ENCODE data around the gene PLXNA2. TPM values are rescaled to one million over a fixed set of nuclear protein-coding genes. Genes with fewer than 3 reads are reported as not detected.

PLXNA2 gene
- total and polyA plus RNA-seq, 3 donors from 2014 or later = 4.1 to 5.5 (median 4.7) TPM

DNA sequence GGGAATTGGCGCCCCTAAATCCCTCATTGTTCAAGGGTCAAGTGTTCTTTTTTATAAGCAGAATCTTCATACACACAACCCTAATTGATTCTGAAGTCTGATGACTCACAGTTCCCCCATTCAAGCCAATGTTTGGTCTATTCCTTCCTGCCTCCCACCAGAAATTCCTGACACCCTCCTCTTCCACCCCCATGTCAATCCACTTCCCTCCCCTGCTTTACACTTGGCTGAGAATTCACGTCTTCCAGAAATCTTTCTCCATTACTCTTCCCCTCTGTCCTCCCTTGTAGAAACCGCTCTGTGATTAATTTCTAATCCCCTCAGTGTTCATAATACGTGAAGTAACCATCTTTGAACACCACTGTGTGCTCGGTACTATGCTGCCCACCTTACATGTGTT is 257.0 kb downstream of the PLXNA2 start:
- intact Hi-C loops (cut with DNase I; ENCODE audit: low total_unique reads) = no loop called here
- Histone ChIP-seq H3K27ac (no peak overlapping the region), H3K9me3 (no peaks in the 10 kb centered on the region), H3K27me3 (no peaks in the 10 kb centered on the region), H3K4me1 (no peaks in the 10 kb centered on the region), H3K4me3 (no peak overlapping the region), H3K36me3 (ENCODE audit: low read depth, missing control alignments) (no peaks in the 10 kb centered on the region)
- no peak for DNase-seq
- 86 to 90% methylated on average over 5 of the region's 5 CpGs for WGBS, 2 donors
- no peak for TF ChIP-seq POLR2A (IDR thresholded peaks at IDR 0.05)
- TF ChIP-seq, protein P1, sequence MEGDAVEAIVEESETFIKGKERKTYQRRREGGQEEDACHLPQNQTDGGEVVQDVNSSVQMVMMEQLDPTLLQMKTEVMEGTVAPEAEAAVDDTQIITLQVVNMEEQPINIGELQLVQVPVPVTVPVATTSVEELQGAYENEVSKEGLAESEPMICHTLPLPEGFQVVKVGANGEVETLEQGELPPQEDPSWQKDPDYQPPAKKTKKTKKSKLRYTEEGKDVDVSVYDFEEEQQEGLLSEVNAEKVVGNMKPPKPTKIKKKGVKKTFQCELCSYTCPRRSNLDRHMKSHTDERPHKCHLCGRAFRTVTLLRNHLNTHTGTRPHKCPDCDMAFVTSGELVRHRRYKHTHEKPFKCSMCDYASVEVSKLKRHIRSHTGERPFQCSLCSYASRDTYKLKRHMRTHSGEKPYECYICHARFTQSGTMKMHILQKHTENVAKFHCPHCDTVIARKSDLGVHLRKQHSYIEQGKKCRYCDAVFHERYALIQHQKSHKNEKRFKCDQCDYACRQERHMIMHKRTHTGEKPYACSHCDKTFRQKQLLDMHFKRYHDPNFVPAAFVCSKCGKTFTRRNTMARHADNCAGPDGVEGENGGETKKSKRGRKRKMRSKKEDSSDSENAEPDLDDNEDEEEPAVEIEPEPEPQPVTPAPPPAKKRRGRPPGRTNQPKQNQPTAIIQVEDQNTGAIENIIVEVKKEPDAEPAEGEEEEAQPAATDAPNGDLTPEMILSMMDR (IDR thresholded peaks at IDR 0.05) = no peak

DNA sequence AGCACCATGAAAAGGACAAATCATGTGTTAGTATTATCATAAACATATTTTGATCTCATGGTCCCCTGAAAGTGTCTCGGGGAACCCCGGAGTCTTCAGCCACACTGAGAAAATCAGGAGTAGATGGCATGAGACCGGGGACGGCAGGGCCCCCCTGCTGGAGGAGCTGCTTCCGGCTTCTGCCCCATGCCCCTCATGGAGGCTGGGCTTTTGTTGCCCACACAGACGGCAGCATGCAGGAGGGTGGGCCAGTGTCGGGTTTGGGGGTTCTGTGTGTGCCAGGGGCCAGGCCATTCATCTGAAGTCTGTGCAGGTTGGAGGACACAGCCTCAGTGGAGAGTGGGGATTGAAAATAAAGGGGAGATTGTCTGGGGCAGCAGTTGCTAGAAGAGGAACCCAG is 258.2 kb downstream of the PLXNA2 start:
- 86 to 98% methylated on average over 7 of the region's 7 CpGs for WGBS, 2 donors
- Histone ChIP-seq H3K27ac (no peak overlapping the region), H3K27me3 (no peaks in the 10 kb centered on the region), H3K4me1 (no peaks in the 10 kb centered on the region), H3K4me3 (no peak overlapping the region), H3K9me3 (no peaks in the 10 kb centered on the region), H3K36me3 (ENCODE audit: low read depth, missing control alignments) (no peaks in the 10 kb centered on the region)
- DNase-seq = no peak
- intact Hi-C loops (cut with DNase I; ENCODE audit: low total_unique reads) = no loop called here
- TF ChIP-seq POLR2A (IDR thresholded peaks at IDR 0.05) = no peak
- TF ChIP-seq, protein P1 (IDR thresholded peaks at IDR 0.05) = no peak

GRCh38 chr1:207984831-207985572 is 259.2 kb downstream of the PLXNA2 start:
- no peak for TF ChIP-seq POLR2A (IDR thresholded peaks at IDR 0.05)
- TF ChIP-seq, protein P1 (IDR thresholded peaks at IDR 0.05) = no peak
- WGBS, 2 donors = 90 to 92% methylated on average over 4 of the region's 4 CpGs
- H3K27me3 ChIP-seq = no peaks in the 10 kb centered on the region
- H3K9me3 ChIP-seq = no peaks in the 10 kb centered on the region
- DNase-seq = no peak
- H3K27ac ChIP-seq = no peak overlapping the region
- H3K4me1 ChIP-seq = no peaks in the 10 kb centered on the region
- intact Hi-C loops (cut with DNase I; ENCODE audit: low total_unique reads) = no loop called here
- H3K36me3 ChIP-seq (ENCODE audit: low read depth, missing control alignments) = no peaks in the 10 kb centered on the region
- no peak overlapping the region for H3K4me3 ChIP-seq

- DNase-seq = no peak
- Histone ChIP-seq H3K27me3 (no peaks in the 10 kb centered on the region), H3K36me3 (ENCODE audit: low read depth, missing control alignments) (no peaks in the 10 kb centered on the region), H3K4me3 (no peak overlapping the region), H3K9me3 (no peaks in the 10 kb centered on the region), H3K4me1 (no peaks in the 10 kb centered on the region), H3K27ac (no peak overlapping the region)
- TF ChIP-seq, protein P1 (IDR thresholded peaks at IDR 0.05) = no peak
- no peak for TF ChIP-seq POLR2A (IDR thresholded peaks at IDR 0.05)
- intact Hi-C loops (cut with DNase I; ENCODE audit: low total_unique reads) = no loop called here
- 87 to 88% methylated on average over 6 of the region's 6 CpGs for WGBS, 2 donors
These were observed 261.0 kb downstream of the PLXNA2 start for GRCh38 chr1:207983044-207983635.
